GM21737 (cell line): ENCODE measurements around the gene HECTD2.
"Not testable (repeated sequence)": the region's sequence is repeated elsewhere in the genome, so short reads cannot be mapped to it uniquely, and the experiment has no call there.

Experiments used
- ATAC-seq: cut with Tn5 transposase; IDR thresholded peaks from one replicate; pipeline ENCODE4 v1.9.1; 2021; ENCODE audit warnings: mild to moderate bottlenecking, moderate library complexity; ENCODE audit not compliant: unreplicated experiment

HECTD2 gene

DNA sequence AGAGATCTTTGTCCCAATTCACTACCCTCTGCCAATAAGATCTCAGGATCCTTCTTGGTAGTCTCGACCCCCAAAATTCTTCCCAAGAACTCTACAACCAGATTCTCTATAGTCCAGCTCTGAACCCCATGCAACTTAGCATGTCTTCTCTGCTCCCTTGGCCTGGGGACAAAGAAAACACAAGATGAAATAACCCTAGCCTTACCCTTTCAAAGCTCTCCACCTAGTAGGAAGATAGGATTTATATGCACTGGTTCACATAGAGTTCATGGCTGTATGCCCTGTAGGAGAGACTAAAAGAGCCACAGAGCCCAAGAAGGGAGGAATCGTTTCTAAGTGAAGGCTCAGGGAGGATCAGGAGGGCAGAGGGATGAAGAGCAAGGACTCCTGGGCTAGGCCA lies 126.6 kb downstream of the HECTD2 start:
- no peak for ATAC-seq

DNA sequence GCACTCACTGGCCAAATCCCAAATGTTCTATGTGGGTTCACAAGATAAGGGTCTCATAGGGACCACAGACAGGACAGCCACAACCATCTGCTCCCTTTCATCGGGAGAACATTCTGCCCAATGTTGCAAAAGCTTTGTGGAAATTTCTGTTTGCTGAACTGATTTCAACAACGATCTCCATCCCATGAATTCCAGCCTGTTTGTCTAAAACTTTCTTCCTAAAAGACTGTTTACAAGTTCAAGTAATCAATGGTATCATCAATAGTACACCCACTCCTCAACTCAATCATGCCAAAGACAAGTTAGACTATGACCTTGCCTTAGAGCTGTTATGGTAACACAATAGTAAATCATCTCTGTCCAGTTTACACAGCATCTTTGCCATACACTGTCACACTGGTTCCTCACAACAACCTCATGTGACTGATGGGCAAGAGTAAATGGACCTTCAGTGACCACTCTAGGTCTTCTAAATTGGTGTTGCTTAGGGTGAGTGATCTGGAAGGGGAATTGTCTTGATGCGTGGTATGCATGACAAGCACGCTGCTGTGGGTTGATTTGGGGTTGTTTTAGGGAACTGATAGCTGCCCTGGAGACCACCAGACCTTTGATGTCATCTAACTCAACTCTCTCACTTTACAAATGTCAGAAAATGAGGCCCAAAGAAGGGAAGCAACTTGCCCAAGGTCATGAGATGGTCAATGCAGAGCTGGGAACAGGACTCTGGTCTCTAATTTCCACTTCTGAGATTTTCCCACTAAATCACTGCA lies 127.7 kb downstream of the HECTD2 start:
- ATAC-seq, result no peak

DNA sequence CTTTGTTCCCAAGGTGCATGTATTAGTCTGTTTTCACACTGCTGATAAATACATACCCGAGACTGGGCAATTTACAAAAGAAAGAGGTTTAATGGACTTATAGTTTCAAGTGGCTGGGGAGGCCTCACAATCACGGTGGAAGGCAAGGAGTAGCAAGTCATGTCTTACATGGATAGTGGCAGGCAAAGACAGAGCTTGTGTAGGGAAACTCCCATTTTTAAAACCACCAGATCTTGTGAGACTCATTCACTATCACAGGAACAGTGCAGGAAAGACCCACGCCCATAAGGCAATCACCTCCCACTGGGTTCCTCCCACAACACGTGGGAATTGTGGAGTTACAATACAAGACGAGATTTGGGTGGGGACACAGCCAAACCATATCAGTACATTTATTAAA lies 129.8 kb downstream of the HECTD2 start:
- no peak for ATAC-seq

DNA sequence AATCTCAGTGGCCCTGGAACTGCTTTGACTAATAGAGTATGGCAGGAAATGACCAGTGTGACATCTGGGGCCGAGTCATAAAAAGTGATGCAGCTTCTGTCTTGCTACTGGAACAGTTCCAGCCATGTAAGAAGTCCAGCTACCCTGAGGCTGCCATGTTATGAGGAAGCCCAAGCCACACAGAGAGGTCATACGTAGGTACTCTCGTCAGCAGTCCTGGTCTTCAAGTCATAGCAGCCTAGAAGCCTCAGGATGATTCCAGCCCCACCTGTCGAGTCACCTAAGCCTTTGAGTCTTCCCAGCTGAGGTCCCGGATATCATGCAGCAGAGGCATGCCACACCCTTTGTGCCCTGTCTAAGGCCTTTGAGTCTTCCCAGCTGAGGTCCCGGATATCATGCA lies 130.6 kb downstream of the HECTD2 start:
- no peak for ATAC-seq

DNA sequence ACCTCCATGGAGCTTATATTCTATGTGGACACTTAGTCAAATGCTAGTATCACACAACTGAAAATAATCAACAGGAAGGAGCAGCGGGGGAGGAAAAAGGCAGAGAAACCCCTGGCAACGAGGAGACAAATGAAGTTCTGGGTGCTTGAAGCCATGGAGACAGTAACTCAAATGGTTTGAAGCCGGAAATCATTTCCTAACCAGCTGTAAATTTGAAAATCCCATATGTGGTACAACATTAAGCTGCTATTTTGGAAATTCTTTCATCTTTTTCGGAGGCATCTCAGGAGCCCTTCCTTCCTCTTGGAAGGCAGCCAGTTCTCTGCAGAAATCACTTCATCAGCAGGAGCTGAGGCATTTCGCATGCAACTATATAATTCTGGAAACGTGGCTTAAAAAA lies 131.3 kb downstream of the HECTD2 start:
- no peak for ATAC-seq

DNA sequence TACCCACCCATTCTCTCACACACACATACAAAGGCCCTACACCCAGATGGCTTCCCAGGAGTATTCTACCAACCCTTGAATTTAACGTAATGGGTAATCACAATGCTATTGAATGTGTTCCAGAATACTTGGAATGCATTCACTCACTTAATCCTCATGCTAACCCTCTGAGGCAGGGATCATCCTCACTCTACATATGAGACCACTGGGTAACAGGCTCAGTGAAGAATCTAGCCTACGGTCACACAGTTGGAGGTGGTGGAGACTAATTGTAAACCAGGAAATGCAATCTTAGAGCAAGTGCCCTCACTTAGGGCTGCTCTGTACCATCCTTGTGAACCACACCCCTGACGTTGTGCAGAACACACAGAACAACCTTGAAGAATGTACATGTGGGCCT lies 135.2 kb downstream of the HECTD2 start:
- no peak for ATAC-seq

DNA sequence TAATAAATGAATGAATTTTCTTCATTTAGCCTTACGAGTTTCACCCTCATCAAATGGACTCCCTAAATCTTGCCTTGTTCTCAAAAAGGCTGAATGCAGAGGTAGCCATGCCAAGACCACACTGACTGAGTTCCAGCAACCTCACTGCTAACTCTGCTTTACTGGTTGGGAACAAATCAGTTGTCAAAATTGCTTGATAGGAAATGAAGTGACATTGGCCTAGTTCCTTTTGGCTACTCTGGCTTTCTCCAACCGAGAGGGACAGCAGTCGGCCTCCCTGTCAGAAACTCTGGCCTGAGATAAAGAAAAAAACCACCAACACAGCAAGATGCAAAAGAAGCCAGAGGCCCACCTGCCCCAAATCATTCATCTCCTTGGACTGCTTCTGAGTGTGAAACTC lies 135.7 kb downstream of the HECTD2 start:
- no peak for ATAC-seq

DNA sequence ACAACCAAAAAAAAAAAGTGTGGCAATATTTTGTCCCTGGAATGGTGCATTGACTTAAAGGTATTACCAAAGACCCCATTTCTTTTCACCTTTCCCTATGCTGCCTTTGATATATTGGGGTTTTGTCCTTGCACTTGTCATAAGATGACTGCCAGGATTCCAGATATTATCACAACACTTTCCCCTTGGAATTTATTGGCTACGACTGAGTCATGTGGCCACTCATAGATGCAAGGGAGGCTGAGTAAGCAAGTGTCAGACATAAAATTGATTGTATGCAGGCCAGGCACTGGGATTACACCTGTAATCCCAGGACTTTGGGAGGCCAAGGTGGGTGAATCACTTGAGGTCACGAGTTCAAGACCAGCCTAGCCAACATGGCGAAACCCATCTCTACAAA lies 139.1 kb downstream of the HECTD2 start:
- ATAC-seq, result no peak

DNA sequence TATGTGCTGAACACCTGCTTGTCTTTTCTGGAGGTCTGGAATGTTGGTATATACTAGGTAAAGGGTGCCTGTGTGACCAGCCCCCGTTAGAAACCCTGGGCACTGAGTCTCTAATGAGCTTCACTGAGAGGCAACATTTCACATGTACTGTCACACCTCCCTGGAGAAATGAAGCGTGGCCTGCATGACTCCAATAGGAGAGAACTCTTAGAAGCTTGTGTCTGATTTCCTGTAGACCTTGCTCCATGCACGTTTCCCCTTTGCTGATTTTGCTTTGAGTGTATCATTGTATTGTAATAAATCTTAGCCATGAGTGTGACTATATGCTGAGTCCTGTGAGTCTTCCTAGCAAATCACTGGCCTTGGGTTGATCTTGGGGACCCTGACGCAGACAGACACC lies 139.9 kb downstream of the HECTD2 start:
- no peak for ATAC-seq

DNA sequence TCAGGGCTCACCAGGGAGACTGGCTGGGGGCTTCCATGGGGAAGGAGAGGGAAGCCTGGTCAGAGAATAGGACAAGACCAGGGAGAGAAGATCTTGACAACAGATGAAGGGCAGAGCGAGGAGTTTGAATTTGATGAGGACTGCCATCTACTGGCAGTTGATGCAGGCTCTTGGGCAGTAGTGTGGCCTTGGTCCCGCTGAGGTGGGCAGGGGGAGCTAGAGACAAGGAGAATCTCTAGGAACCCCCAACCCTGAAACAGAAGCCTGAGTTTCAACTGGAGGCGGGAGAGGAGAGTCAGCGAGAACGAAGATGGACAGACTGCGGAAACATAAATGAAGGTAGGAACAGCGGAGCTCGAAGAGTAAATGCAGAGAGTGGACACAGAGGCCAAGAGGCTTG lies 141.7 kb downstream of the HECTD2 start:
- ATAC-seq, result no peak

DNA sequence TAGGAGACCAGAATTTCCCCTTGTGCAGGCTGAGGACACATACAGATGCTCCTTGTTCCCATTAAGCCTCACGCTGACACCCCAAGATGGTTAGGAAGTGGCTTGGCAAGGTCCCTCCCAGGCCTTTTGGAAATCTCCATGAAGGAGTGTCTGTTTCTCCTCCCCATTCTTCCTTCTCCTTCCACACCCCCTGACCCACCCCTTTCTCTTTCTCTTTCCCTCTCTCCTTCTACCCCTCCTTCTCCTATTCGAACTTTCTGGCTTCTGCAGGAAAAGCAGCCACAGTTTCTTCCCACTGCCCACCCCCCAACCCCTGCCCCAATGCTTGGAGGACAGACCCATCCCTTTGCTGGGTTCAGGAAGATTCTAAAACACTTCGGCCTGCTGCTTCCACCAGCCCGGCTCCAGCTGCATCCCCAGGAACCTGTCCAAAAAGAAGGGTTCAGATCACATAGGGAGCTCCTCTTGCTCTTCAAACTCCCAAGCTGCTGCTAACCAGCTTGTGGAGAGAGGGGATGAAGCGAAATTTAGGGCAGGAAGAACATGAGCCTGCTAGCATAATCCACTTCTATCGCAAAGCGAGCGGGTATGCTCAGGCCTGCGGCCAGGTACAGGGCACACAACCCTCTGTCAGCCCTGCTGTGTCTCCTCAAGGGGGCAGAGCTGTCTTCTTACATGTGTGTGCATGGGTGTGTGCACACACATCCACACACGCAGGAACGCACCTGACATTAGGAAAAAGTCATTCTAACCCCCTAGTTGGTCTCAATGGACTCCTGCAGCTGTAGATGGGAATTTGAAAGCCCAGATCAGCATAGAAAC lies 142.3 kb downstream of the HECTD2 start:
- ATAC-seq, result no peak

DNA sequence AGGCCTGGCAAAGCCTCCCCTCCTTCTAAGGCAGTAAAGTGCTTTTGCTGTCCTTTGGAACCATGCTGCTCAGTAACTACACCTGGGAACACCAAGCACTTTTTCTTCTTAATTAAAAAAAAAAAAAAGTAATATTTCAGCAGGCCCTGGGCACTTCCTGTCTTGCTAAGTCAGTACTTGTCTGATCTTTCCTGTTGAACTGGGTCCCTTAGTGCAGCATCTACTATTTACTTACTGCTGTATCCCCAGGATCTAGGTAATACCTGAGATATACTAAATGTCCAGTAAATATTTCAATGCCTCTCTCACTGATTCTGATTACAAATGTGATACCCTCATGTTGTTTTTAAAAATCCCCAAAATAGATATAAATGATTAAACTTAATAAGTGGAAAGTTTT lies 145.3 kb downstream of the HECTD2 start:
- no peak for ATAC-seq

DNA sequence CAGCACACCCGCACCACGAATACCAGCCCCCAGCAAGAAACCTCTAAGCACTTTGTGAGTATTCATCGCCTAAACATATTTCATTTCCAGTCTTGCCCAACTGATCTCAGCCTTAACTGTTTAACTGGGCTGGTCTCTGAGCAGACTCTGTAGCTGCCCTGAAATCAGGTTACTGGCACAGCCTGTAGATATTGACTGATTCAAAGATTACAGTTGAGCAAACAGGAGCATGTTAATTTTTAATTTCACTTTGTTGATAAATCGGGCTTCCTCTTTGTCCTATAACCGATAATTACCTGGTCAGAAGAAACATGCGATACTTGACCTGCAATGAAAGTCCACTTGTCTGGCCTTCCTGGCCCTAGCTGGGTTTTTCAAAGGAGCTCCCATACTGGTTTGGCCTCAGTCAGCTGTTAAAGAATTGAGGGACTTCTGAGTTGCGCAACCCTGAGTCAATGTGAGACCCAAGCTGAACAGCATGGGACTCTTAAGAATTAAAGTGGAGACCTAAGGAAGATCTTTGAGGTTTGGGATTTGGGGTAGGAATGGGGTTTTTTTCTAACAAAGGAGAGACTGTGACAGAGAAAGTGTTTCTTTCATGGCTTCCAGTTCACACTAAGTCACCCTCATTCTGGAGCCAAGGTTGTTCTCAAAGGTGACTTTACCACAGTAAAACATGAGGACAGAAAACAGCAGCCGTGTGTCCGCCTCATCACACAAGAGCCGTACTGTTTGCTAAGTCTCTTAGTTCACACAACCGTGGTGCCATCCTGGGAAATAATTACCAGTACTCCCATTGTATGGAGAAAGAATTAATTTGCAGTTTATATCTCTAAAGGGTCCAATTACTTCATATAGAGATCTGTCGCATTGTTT lies 146.8 kb downstream of the HECTD2 start:
- ATAC-seq, result no peak

DNA sequence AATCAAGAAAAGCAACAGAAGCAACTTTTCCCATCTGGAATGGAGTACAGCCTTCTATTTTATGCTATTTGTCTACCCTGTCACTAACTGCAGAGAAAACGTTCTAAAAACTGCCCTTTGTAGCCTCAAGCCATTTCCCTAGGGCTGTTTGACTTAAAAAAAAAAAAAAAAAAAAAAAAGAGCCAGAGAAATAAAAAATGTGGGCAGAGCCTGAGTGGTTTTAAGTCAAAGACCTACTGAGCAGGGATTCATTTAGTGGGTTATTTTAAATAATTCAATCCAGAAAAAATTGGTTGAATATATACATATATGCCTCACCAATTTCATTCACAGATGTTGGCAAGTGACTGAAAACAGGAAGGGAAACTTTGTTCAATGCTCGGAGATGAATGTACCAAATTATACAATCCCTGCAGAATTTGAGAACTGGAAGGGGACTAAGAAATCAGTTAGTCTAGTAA lies 147.5 kb downstream of the HECTD2 start:
- ATAC-seq, result no peak

DNA sequence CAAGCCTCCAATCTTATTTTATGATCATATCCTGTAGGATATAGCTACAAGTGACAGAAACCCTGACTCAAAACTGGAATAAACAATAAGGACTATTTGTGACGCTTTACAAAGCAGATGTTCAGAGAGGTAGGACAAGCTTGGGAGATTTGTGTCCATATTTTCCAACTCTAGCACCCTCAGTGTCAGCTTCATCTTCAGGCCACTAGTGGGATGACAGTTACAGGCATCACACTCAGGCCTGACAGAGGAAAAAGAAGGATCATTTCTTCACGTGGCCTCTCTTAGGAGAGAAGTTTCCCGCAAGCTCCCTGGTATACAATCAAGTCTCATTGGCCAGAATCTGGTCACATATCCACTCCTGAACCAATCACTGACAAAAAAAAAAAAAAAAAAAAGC lies 148.3 kb downstream of the HECTD2 start:
- no peak for ATAC-seq

DNA sequence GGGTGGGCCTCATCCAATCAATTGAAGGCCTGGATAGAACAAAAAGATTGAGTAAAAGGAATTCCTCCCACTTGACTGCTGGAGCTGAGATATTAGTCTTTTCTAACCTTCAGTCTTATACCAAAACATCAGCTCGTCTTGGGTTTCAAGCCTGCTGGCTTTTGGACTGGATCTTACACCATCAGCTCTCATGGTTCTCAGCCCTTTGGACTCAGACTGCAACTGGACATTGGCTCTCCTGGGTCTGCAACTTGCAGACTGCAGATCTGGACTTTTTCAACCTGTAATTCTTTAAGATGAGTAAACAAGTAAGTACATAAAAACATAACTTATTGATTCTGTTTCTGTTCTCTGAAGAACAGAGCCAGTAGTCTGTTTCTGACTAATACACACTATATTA lies 149.0 kb downstream of the HECTD2 start:
- ATAC-seq, result no peak

DNA sequence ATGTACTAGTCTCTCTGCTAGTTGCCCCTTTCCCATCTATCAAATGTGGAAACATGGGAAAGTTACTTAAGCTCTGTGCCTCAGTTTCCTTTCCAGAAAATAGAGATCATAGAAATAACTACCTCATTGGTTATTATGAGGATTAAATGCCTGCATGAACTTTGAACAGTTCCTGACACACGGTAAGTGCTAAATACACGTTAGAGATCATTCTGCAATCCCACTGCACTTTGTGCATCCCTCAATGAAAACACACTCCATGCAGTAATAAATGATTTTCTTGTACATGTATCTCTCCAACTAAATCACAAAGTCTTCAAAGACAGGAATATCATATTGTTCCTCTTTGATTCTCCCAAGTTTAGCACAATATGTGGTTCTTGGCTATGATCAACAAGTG lies 149.6 kb downstream of the HECTD2 start:
- no peak for ATAC-seq

DNA sequence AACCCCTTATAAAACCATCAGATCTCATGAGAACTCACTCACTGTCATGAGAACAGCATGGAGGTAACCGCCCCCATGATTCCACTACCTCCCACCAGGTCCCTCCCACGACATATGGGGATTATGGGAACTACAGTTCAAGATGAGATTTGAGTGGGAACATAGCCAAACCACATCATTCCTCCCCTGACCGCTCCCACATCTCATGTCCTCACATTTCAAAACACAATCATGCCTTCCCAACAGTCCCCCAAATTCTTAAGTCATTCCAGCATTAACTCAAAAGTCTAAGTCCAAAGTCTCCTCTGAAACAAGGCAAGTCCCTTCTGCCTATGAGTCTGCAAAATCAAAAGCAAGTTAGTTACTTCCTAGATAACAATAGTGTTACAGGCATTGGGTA lies 150.7 kb downstream of the HECTD2 start:
- not testable (repeated sequence) for ATAC-seq

DNA sequence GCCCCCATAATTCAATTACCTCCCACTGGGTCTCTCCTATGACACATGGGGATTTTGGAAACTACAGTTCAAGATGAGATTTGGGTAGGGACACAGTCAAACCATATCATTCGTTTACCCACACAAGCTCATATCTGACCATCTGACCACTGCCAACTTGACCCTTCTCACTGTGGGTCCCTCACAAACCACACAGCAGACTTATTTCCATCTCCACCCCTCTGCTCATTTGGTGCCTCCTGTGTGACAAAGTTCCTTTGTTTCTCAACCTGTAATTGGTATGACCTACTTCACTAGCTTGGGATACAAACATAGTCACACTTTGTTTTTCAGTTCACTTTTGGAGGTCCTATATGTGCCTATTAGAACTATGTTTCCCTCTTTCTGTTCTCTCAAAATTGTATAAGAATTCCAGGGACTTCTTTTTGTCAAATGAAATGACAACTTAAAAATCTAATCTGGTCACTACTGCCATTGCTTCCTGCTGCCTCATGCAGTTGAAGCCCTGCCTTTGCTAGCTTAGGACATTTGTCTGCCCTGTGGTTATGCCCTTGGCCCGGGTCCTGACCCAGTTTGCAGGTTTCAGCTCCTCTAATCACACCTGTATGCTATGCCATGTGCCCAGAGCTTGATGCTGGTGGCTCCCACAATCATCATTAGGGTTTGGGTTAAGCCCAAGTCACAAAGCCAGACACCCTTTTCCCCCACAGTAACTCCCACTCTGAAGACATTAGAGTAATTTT lies 152.9 kb downstream of the HECTD2 start:
- ATAC-seq, result no peak

DNA sequence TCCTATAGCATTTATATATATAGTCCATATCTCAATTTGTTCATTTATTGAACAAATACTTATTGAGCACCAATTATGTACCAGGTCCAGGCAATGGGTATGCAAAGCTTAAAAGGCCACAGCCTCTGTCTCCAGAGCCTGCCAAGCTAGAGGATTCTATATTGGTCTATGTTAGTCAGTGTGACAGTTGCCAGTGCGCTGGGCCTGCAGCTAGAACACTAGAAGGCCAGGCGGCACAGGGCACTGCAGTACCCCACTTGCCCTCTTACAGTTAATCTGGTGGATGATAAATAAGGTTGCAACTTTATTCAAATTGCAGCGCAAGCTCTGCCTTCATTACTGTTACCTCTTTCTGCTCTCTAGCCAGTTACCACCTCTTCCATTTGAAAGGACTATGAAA lies 153.9 kb downstream of the HECTD2 start:
- ATAC-seq, result no peak
